NCI-H774 (cell line): Measurements from ENCODE around the gene ZNF813.
"Not testable (repeated sequence)": the region's sequence is repeated elsewhere in the genome, so short reads cannot be mapped to it uniquely, and the experiment has no call there.

ENCODE experiments used
- DNase-seq: peaks from one replicate; lab custom pipeline; 2025; lab: John Stamatoyannopoulos, UW

Gene ZNF813

DNA sequence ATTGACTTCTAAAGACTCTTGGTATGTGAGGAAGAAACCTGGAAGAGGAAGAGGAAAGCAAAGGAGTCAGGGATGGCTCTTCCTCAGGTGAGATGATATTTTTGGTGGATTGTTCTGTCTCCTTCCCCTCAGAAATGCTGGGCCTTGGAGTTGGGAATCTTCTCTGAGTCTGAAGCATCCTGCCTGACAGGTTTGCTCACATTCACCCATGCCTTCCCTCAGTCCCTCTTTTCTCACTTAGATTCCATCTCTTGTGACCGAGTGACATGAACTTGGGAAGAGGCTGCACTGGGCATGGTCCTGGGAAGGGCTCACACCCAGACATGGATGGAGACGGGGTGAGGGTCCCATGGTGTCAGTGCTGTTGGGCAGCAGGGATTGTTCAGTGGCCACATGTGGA is 16.2 kb downstream of the ZNF813 start:
- not testable (repeated sequence) for DNase-seq

DNA sequence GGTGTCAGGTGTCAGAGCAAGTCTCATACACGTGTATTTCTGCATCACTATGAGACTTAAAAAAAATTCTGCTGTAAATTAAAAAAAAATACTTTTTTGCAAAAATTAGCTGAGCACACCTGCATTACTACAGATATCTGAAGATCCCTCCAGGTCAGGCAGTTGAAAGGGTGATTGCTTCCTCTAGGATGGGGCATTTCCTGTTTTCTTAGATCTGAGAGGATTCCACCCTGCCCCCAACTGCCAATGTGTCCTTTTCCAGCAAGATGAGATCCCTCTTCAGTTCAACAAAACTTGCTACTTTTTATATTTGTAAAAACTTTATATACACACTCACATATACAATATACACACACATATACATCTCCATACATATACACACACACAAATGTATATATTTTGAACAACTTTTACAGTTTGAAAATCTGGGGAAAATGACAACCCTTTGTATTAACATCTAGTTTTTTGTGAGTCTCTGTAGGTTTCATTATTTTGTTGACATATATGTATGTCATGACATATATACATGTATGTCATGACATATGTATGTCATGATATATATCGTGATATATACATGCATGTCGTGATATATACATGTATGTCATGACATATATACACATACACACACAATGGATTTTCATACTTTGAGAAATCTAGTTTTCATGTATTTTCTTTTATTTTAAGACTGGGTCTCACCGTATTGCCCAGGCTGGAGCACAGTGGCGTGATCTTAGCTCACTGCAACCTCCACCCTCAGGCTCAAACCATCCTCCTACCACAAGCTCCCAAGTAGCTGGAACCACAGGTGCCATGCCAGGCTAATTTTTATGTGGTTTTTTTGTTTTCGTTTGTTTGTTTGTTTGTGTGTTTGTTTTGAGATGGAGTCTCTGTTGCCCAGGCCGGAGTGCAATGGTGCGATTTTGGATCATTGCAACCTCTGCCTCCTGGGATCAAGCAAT is 17.8 kb downstream of the ZNF813 start:
- DNase-seq: no peak

DNA sequence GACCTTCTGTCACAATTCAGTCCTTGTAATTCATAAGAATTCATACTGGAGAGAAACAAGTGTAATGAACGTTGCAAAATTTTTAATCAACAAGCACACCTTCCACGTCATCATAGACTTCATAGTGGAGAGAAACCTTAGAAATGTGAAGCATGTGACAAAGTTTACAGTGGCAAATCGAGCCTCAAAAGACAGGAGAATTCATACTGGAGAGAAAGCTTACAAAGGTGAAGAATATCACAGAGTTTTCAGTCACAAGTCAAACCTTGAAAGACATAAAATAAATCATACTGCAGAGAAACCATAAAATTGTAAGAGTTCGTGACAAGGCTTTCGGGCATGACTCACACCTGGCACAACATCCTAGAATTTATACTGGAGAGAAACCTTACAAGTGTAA is 24.6 kb downstream of the ZNF813 start:
- no peak for DNase-seq

DNA sequence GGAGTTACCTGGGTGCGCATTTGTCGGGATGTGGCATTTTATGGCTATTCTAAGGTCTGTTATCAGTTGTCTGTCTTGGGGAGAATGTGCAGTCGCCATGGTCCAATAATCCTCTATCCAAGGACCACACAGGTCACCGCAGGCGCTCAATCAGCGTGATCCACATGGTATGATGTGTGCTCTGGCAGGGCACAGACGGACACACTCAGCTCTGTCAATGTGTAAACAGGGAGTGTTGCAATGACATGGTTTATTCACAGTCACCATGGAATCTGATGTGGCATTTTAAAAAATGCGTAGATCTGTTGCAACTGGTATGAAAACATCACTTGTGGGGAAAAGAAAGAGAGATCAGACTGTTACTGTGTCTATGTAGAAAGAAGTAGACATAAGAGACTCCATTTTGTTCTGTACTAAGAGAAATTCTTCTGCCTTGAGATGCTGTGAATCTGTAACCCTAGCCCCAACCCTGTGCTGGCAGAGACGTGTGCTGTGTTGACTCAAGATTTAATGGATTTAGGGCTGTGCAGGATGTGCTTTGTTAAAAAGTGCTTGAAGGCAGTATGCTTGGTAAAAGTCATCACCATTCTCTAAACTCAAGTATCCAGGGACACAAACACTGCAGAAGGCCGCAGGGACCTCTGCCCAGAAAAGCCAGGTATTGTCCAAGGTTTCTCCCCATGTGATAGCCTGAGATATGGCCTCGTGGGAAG is 29.9 kb downstream of the ZNF813 start:
- DNase-seq: not testable (repeated sequence)

DNA sequence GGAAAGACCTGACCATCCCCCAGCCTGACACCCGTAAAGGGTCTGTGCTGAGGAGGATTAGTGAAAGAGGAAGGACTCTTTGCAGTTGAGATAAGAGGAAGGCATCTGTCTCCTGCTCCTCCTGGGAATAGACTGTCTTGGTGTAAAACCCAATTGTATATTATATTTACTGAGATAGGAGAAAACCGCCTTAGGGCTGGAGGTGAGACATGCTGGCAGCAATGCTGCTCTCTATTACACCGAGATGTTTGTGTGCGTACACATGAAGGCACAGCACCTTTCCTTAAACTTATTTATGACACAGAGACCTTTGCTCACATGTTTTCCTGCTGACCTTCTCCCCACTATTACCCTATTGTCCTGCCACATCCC is 30.5 kb downstream of the ZNF813 start:
- not testable (repeated sequence) for DNase-seq

DNA sequence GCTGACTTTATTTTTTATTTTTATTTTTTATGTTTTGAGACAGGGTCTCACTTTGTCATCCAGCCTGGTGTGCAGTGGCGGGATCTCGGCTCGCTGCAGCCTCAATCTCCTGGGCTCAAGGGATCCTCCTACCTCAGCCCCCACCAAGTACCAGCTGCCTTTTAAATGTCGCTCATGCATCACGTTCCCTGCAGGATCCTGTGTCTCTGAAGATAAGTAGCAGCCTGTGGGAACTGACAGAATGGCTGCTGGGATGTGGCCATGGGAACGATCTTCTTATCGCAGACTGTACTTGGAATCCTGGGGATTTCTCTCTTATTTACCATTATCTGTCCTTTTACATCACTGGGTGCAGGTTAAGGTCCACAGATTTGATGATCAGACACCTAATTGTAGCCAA is 35.6 kb downstream of the ZNF813 start:
- not testable (repeated sequence) for DNase-seq

DNA sequence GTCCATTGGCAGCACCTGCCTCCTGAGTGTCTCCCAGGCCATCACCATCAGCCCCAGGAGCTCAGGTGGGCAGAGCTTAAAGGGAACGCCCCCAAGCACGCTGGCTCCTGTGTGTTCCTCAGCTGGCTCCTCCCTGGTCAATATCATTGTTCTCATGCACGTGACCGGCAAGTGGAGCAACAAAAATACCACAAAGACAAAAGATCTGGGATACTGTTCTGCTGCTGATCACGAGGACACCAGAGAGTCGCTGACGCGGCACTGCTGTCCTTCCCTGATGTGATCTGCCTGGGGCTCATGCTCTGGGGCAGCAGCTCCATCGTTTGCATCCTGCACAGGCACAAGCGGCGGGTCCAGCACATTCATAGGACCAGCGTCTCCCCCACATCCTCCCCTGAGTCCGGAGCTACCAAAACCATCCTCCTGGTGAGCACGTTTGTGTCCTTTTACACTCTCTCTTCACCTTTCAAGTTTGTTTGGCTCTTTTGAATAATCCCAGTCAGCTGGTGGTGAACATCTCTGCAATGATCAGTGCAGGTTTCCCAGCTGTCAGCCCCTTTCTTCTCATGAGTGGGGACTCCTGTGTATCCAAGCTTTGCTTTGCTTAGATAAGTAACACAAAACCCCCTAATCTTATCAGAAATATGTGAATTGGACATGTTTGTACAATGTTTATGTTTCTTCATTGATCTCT is 36.3 kb downstream of the ZNF813 start:
- DNase-seq: not testable (repeated sequence)

DNA sequence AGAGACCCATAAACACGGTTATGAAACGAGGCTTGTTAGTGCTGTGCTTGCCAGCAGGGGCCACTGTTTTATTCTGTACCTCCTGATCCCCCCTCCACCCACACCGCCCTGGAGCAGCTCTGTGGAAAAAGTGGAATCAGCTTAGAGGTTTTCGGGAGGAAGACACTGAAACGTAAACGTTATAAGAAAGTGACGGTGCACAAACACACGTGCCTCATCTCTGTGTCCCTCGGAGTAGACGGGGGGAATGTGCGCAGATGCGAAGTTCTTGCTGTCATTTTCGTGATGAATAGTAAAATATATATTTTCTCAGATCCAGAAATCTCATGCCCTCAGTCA is 36.8 kb downstream of the ZNF813 start:
- DNase-seq: not testable (repeated sequence)

DNA sequence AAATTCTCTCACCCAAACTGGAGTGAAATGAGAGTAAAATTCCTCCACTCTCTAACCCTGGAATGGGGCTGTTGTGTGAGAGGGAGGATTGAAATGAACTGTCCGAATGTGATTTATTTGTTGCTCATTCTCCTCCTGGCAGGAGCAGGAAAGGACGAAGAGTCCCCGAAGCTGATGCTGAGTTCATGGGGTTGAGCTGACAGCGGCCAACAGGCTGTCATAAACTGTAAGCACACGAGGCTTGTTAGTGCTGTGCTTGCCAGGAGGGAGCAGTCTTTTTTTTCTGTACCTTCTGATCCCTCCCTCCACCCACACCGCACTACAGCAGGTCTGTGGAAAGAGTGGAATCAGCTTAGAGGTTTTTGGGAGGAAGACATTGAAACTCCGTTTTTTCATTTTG is 37.4 kb downstream of the ZNF813 start:
- no peak for DNase-seq

DNA sequence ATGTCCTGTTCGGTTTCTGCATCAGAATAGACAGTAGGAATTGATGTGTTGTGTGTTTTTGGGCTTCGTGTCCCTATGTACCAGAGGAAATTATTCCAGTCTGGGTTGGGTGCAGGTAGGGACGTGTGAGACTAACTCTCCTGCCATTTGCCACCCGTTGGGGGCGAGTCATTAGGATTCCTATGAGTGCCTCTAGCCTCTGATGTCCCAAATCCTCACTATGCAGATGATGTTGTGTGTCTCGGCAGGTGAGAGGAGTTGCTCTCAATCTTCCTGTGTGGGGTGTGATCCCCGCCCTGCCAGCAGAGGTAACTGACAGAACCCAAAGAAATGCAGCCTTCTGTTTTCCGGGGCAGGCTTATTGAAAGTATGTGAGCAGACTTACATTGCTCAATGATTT is 39.2 kb downstream of the ZNF813 start:
- DNase-seq: no peak

DNA sequence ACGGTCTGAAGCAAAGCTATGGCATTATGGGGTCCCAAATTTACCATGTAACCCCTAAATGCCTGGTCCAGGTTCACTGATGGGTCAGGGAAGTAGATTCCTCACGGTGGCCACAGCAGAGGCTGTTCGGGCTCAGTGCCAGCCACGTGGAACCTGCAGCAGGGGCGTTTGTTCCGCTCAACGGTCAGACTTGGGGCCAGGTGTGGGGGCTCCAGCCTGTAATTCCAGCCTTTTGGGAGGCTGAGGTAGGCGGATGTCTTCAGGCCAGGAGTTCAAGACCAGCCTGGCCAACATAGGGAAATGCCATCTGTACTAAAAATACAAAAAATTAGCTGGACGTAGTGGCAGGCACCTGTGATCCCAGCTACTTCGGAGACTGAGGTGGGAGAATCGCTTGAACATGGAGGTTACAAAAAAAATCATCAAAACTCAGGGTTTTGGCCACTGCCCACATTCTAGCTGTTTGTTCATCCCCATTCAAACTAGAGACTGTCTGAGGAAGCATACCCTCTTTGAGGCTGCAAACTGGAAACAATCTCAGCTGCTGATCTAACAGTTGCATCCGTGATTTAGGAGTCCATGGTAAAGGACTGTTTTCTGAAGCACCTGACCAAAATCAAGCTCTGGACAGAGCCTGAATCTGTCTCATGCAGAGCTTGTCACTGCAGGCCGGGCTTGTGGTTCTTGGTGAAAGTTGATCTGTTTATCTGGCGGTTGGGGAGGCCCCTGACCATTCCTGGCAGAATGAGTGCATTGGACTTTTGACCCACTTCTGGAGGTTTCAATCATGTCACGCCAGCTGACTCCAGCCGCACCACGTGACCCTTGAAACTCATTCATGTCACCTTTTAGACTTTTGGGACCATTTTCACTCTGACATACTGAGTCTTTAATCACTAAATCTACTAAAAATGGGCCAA is 40.2 kb downstream of the ZNF813 start:
- DNase-seq: no peak

DNA sequence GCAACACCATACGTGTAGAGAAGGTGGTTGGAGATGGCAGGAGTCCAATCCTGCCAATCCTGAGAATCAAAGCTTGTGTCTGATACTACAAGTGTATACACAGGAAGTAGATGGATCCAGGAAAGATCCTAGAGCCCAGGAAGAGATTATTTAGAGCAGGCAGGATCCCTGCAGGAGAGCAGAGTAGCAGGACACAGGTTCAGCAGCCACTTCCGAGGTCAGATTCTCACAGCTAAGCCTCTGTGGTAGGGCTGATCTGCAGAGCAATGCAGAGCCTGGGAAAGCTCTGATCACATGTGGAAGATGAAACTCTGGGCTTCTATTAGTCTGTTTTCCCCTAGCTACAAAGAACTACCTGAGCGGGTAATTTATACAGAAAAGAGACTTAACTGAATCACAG is 41.9 kb downstream of the ZNF813 start:
- DNase-seq: no peak

DNA sequence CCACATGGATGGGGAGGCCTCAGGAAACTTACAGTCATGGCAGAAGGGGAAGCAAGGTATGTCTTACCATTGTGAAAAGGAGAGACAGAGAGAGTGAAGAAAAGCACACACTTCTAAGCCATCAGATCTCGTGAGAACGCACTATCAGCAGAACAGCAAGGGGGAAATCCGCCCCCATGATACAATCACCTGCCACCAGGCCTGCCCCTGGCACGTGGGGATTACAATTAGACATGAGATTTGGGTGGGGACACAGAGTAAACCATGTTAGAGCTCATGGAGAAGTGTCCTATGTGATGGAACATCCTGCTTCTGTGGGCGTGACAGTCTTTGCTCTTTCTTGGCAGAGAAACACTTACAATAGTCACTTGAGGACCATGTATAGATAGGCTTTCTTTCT is 42.3 kb downstream of the ZNF813 start:
- DNase-seq: no peak

DNA sequence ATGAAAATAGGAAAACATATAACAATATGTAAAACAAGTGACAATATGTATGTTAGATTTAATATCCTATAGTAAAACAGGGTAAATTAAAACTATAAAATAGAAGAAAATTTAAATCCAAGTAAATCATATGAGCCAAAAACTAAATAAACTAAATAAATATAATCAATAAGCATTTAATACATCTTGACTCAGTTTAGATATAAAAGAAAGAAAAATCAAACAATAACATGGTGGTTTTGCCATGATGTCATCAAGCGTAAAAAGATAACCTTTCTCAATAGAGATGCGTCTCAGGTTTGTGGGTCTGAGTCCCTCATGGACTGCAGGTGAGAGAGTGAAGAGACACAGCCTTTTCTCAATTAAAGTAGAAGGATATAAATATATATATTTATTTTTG is 43.8 kb downstream of the ZNF813 start:
- DNase-seq: no peak

DNA sequence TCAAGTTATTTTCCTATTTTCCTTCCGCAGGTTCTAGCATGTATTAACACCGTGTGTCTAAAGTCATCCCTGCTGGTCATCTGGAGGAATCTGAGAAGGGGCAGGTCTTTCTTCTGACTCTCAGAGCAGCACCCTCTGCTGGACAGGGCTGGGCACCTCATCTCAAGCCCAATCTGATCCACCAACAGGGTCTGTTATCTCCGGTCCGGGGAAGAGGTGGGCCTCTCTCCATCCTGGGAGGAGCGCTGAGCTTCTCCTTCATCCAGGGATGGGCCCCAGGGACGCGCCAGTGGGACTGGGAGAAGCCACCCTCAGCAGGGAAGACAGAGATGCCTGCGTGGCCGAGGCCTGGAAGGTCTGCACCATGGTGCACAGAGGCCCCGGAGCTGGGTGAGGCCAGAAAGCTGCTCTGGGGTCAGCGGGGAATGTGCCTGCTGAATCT is 44.4 kb downstream of the ZNF813 start:
- DNase-seq: no peak

DNA sequence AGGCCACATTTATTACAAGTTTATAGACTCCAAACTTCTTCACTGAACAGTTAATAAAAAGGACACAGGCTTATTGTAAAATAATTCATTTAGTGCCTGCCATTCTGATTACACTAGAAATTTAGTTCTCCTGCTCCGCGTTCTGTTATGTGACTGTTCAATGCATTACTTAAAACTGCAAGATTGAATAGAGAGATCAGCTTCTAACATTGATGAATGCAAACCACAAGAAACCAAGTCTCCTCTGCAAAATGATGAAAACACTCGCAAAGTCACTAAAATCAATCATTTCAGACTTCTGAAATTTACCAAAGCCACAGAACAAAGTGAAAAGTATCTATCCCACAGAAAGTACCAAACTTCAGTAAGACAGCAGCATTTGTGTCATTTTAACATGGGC is 47.5 kb downstream of the ZNF813 start:
- not testable (repeated sequence) for DNase-seq

DNA sequence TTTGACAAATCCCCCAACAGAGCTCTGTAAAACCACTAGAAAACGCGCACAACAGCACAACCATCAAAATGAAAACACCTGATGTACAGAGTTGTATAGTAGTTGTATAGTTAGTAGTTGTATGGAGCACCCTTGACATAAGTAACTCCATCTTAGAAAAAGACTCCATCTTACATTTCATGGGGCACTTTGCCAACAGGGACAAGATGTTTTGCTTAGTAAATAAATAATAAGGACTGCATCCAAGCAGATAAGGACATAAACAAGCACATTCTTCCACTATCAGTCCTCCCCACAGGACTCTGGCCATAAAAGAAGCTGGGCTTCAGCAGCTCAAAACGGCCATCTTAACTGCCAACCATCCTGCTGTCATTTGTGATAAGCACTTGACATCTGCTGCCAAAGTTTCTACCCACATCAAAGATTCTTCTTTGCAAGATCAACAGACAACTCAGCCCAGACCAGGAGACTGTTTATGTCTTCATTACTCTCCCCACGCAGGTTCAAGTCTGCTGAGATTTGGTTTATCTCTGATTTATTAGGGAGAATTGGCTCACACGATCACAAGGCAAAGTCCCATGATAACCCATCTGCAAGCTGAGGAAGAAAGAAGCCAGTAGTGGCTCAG is 49.7 kb downstream of the ZNF813 start:
- no peak for DNase-seq

DNA sequence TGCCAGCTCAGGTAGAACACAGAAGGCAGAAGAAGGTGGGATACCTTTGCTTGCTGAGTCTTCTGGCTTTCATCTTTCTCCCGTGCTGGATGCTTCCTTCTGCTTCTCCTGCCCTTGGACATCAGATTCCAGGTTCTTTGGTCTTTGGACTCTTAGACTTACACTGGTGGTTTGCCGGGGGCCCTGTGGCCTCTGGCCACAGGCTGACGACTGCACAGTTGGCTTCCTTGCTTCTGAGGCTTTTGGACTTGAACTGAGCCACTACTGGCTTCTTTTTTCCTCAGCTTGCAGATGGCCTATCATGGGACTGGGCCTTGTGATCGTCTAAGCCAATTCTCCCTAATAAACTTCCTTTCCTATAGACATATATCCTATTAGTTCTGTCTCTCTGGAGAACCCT is 50.6 kb downstream of the ZNF813 start:
- no peak for DNase-seq

DNA sequence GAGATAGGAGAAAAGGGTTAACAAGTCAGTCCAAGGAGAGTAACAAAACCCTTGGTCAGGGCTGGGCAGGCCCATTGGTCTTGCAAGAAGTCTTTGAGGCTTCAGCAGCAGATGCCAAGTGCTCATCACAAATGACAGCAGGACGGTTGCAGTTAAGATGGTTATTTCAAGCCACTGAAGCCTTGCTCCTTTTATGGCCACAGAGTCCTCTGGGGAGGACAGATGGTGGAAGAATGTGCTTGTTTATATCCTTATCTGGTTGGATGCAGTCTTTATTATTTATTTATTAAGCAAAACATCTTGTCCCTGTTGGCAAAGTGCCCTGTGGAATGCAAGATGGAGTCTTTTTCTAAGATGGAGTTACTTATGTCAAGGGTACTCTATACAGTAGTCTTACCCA is 51.2 kb downstream of the ZNF813 start:
- no peak for DNase-seq

DNA sequence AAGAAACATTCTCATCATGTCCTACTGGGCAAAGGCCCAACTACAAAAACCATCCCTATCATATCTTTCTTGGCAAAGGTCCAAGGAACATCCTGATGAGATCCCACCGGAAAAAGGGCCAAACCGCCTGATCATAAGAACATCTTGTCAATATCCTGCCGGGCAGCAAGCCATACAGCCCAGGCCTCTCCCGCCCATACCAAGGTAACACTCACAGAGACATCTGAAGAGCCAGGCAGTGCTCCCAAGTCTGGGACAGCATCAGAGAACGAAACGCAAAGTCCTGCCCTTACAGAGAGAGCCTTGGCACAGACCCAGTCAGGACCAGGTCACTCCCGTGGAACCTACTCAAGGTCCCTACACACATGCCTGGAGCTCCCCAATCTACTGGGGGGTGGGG is 51.9 kb downstream of the ZNF813 start:
- DNase-seq: no peak

DNA sequence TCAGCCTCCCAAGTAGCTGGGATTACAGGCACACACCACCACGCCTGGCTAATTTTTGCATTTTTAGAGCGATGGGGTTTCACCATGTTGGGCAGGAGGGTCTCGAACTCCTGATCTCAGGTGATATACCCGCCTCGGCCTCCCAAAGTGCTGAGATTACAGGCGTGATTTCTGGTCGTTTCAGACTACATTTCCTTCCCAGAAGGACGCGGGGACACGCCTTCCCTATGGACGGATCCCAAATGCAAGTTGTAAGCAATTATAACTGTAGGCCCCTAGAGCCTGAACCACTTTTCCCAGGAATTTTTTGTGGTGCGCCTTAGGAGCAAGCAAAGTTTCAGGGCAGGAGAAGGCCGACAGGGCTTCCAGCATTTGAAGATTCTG is 52.6 kb downstream of the ZNF813 start:
- DNase-seq: no peak
